GM19328 (cell line): Measurements from ENCODE around the gene PRDM16.

ENCODE experiments used
- ATAC-seq: cut with Tn5 transposase; IDR thresholded peaks from one replicate; pipeline ENCODE4 v1.9.1; 2021; ENCODE audit warnings: mild to moderate bottlenecking, moderate library complexity; ENCODE audit not compliant: unreplicated experiment

The PRDM16 gene

DNA sequence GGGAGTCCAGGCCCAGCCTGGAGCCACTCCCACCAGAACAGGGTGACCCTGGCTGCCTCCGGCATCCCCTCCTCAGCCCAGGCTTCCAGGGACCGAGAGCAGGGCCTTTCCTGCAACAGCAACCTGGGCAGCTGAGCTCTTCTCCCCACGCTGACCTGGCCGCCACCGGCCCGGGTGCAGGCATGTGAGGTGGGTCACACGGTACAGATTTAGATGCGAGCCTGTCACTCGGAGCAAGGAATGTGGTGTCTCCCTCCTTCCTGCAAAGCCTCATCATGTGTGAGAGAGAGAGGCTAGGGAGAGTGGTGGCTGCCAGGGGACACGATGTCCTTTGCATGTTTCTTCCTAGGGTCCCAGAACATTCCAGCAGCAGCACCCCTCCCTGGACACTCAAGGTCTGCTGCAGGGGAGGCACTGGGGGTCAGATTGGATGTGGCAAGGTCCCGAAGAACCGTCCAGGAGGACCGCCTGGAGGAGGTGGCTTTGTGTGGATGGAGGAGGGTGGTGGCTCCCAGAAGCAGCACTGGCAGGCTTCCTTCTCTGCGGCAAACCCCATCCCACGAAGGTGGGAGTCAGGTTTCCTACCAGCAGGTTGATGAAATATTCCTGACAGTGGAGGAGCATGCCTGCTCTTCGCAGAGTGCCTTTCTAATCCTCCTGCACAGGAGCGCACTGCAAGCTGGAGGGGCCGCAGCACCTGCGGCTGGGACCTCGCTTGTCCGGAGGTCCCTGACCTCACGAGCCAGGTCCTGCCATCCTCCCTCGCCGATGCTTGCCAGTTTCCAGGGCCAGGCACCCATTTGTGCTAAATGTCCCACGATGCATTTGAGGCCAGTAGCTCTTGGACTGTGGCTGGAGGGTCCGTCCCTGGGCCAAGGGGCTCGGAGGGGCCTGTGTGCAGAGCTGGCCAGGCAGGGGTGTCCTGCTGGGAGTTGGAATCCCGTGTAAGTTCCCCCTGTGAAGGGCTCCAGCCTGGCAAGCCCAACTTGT, 68.4 kb downstream of the PRDM16 start:
- ATAC-seq = no peak

DNA sequence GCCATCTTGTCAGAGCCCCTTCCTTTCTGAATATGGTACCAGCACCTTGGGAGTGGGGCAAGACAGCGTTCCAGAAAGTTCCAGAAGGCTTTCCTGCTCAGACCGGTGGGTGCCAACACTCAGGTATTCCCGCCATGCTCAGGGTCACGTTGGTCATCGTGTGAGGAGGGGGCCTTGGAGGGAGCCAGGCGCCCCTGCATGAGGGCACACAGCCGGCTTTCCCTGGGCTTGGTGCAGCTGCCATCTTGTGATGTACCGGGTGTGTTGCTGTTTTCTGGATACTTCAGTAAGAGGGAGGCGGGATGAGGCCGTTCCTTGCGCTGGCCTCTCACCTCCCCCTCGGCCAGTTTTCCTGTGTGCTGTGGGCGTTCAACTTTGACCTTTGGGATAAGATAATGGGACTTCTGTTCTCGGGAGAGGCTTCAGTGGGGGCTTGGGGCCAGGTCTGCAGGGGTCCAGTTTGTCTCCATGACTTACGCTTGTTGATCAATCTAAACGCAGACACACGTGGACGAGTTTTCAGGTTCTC, 69.7 kb downstream of the PRDM16 start:
- ATAC-seq = no peak

DNA sequence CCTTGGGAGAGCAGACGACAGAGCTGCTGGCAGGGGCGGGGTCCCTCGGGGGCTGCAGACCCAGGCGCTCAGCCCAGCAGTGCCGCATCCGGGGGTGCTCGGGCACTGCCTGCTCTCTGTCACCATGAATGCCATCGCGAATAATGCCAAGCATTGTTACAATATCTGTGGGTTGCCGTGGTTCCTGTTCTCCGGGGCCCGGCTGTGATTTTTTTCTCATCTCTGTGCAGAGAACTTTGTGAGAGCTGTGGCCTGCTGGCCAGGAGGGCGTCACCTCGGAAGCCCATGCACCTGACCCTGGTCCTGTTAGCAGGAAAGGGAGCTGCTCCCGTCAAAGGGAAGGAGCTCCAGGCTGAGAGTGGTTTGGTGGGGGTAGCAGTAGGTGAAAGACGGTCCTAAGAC, 70.4 kb downstream of the PRDM16 start:
- no peak for ATAC-seq

DNA sequence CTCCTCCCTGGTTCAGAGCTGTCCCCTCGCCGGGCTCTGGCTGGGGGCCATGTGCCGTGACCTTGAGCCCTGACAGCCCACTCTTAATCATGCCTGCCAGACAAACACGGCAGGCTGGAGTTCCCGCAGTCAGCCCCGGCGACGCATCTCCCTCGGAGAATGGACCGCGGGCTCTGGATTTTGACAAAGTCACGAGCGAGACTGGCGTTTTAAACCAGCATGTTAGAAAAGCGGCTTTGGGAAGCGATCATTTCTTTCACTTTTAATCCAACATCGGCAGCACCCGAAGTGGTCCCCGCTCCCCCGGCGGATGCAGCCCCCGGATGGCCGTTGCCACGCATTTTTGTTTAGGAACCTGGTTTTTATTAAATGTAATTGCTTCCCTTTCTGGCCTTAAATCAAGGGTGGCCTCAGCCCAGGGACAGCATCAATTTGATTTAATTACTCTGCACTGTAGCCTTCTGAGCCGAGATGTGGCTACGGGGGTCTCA, 70.9 kb downstream of the PRDM16 start:
- no peak for ATAC-seq

DNA sequence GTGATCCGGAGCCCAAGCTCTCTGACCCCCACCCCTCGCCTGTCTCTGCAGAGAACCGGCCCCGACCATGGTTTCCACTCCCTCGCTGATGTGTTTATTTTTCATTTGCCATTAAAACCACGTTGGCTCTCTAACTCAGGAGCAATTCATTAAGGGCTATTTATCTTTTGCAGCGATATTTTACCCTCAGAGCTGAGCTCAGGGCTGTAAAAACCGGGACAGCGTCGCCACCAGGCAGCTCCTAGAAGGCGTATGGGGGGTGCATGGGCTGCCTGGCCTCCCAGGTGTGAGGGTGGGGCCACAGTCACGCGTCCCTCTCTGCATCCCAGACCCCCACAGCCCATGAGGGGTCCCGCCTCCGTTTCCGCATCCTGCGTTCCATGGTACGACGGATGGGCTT, 71.4 kb downstream of the PRDM16 start:
- ATAC-seq = no peak

DNA sequence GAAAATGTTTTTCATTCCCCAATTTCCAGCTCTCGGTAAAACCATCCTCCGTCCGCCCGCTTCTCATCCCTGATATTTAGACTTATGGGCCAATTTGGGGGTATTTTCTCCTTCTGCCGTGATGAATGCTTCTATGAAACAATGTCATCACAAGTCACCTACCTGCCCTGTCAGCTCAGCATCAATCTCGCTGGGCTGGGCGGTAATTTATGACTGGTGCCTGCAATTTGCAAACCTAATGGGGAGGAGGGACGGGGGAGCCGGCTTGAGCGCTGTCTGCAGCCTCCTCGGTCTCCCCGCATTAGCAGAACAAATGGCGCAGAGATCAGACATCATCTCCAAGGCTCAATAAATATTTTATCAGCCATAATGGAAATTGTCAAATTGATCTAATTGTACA, 72.1 kb downstream of the PRDM16 start:
- no peak for ATAC-seq

DNA sequence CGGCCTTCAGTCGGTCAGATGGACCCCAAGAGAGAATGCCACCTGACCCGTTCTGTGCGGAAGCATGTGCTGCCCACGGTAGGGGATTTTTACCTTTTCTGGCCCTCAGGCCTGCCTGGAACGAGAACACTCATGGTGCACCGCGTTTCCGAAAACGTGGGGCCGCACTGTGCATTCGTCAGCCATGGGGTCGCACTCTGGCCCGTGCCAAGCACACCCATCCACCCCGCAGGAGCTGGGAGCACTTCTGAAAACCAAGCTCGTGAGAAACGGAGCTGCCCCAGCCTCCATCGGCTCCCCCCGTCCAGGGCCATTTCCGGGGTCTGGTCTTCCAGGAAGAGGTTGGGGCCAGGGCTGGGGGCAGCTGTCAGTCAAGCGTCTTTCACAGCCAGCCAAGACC, 72.8 kb downstream of the PRDM16 start:
- ATAC-seq = no peak

DNA sequence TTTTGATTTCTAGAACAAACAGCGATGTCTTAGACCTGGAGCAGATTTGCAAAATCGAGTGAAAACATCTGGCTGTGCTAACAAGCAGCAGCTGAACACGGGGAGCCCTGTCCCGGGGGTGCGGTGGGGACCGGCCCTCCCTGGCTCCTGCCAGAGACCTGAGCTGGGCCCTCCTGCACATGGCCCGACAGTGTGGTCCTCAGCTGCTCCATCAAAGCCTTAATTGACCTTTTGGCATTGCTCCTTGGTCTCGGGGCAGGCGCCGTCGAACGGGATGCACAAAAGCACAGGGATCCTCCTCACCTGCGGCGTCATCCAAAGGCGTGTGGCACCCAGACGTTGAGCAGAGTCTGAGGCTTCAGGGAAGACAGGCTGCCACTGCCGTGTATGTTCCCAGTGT, 73.2 kb downstream of the PRDM16 start:
- ATAC-seq = no peak

DNA sequence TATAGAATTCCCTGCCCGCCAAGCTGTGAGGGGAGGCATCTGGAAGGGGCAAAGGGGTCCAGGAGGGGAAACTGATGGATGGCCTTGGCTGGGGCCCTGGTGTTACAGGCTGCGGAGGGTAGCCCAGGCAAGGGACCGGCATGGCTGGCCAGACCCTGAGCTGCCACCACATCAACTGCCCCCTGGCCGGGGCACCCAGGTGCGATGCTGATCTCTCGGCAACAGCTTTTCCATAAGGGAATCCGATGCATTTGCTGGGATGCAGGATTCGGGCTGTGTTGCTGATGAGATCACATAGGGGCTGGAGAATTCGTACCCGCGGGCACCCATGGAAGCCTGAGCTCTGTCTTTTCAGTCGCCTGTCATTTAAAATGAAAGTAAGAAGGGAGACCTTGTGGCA, 73.7 kb downstream of the PRDM16 start:
- ATAC-seq = no peak

DNA sequence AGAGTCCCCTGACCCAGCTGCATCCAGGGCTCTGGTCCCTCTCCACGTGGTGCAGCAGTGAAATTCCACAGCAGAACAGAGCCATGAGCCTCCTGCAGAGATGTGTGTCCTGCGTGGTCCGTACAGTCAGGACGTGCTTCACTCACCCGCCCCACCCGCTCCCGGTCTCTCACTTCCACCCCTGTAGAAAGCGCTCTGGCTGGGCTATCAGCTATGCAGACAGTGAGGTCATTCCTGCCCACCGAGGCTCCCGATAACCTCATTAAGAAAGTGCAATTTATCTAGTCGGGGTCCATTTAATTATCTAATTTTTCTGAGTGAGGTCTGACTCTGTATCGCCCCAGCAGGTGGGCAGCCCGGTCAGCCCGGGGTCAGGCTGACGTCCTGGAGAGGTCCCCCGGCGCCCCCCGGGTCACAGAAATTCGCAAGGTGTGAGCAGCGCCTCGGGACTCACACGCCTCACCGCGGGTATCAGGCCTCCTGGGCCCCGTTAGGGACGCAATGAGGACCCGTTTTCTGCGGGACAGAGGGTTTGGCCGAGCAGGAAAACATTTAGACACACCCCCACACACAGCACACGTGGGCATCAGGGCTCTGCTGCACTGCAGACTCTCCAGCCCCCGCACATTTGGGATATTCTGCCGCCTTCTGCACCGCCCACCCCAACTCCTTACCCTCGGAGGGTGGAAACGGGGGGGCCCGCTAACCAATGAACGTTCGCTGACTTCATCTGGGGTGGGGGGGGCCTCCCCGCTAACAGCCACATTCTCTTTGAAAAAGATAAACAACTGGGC, 76.7 kb downstream of the PRDM16 start:
- no peak for ATAC-seq

DNA sequence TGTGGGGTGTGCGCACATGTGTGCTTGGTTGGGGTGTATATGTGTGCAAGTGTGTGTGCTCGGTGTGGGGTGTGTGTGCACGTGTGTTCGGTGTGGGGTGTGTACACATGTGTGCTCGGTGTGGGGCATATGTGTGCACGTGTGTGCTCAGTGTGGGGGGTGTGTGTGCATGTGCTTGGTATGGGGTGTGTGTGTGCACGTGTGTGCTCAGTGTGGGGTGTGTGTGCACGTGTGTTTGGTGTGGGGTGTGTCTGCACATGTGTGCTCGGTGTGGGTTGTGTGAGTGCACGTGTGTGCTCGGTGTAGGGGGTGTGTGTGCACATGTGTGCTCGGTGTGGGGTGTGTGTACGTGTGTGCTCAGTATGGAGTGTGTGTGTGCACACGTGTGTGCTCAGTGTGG, 77.5 kb downstream of the PRDM16 start:
- ATAC-seq = no peak

DNA sequence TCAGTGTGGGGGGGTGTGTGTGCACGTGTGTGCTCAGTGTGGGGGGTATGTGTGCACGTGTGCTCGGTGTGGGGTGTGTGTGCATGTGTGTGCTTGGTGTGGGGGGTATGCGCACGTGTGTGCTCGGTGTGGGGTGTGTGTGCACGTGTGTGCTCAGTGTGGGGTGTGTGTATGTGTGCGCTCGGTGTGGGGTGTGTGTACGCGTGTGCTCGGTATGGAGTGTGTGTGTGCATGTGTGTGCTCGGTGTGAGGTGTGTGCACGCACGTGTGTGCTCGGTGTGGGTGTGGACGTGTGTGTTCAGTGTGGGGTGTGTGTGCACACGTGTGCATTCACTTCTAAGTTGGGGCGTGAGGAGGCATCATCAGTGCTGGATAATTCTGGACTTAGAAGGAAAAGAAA, 77.9 kb downstream of the PRDM16 start:
- no peak for ATAC-seq

DNA sequence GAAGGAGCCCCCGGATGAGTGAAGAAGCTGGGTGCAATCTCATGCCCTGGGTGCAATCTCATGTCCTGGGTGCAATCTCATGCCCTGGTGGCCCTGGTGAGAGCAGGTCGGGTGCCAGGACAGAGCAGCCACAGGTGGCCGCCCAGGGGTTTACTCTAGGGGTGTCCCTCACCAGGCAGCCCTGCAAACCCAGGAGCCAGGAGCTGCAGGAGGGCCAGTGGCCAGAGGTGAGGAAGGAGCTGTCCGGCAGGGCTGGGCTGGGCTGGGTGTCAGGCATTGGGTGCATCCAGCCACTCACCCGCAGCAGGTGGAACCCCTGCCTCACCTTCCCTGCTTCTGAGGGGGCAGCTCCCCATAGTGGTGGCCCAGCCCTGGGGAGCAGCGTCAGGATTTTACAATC, 79.2 kb downstream of the PRDM16 start:
- no peak for ATAC-seq

DNA sequence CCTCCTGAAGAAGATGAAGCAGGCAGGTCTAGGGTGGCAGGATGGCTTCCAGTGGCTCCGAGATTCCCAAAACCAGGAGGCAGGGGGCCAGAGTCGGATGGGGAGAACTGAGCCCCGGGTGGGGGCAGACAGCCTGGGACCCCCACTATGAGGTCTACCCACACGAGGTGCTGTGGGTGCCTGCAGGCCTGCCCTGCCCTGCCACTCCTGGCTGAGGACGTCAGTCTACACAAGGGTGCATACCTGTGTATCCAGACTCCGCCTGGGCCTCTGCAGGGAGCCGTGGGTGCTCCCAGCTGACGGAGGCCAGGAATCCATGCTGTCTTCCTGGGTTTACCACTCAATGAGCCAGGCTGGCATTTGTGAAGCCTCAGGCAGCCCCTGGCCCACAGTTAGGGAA, 80.3 kb downstream of the PRDM16 start:
- no peak for ATAC-seq

DNA sequence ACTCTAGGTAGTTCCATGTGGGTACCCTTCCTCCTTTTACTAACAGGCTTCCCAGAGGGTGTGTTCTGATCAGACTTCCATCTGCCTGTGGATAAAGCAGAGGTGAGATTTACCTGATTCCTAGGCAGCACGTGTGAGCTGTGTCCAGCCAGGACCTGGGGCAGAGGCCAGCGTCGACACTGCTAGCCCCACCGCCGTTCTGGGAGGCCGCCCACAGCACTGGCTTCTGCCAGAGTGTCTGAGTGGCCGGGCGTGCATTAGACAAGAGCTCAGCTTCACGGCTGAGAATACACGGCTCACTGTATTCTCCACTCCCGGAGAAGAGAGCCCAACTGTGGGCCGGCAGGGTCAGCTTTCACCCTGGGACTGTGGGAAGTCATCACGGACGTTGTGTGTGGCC, 82.5 kb downstream of the PRDM16 start:
- ATAC-seq = no peak

DNA sequence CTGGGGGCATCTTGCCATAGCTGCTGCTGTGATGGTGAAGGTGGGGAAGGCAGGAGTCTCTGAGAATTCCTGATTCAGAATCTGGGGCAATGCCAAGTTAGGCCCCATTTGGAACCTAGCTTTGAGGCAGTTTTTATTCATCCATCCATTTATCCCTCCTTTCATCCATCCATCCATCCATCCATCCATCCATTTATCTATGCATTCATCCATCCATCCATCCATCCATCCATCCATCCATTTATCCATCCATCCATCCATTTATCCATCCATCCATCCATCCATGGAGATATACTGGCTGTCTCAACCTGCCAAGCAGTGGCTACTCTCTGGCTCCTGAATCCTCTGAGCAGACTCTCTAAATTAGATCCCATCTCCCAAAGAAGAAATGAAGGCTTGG, 83.1 kb downstream of the PRDM16 start:
- ATAC-seq = no peak

DNA sequence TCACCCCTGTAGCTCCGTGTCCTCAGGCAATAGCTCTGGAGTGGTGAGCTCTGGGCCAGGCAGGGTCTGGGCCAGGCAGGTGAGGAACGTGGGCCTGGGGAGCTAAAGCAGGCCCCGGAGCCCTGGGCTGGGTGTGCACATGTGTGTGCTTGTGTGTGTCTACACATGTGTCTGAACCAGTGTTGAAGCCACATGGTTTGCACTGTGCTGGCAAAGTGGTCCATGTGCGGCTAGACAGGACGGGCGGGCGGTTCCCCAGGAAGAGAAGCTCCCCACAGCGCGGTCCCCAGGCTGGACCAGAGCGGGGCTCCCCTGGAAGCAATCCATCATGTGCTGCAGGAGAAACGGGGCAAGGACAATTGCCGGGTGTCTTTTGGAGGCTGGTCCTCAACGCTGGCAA, 84.2 kb downstream of the PRDM16 start:
- no peak for ATAC-seq

DNA sequence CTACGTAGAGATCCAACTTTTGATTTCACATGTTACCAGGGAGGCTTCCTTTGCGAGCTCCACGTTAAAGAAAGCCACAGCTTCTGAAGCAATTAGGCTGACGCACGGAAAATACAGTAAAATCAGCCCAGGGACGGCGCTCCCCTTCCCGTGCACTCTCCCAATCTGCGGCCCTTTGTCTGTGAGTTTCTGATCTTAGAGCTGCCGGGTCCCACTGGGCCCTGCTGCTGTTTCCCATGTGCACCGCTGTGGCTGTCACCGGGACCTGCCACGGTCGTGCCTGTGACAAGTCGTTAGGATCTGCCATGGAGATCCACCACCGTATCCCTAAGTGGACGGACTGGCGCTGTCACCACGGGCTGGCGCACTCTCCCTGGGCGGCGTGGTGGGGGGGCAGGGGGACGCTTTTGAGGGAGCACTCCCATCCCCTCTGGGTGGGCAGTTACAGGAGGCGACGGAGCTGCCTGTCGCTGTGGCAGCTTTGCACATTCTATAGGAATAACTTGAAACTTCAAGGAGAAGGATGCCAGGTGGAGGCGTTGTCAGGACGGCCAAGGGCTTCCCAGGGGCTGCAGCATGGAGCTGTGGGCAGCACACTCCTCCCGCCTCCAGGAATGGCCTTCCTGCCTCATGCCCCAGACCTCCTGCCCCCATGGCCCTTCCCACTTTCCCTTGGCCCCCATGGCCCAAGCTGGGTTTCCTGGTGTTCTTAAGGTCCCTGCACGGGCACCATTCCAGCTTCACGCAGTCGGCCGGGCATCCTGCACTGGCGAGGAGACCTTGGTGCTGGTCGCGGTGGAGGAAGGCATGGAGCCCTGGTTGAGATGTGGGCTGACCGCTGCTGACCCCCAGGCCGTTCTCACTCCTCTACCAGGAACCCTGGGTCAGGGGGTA, 85.1 kb downstream of the PRDM16 start:
- no peak for ATAC-seq

DNA sequence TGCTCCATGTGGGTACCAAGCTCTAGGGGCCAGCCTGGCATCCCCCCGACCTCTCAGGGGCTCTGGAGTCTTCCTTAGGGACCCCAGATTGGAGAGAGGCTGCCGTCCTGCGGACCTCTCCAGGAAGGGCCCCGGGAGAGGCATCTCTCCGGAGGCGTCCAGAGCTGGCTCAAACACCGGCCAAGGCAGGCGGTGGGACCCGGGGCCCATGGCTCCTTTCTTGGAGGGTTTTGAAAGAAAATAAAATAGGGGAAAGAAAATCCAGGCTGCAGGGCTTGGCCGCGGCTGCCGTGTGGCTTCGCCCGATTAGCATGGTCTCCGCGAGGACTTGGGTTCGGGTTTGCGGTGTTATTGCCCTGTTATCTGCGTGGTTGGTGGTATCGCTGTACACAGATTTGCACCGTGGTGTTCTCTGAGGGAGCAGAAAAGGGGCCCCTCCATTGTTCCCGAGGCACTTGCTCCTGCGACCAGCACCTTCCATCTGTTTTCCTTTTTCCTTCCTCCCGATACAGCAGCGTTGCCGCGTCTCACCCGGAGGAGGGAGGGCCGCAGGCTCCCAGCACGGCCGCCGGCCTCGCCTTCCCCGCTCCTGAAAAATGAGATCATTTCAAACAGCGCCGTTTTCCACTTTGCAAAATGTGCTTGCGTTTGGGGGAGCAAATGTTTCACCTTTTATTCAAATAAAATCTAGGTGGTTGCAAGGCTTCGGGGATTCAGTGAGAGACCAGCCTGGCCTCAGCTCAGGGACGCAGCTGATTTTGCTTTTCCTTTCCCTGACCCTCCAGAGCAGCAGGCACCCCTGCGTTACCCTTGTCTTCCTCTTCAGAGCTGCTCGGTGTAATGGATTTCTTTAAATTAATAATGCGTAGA, 86.3 kb downstream of the PRDM16 start:
- ATAC-seq = no peak

DNA sequence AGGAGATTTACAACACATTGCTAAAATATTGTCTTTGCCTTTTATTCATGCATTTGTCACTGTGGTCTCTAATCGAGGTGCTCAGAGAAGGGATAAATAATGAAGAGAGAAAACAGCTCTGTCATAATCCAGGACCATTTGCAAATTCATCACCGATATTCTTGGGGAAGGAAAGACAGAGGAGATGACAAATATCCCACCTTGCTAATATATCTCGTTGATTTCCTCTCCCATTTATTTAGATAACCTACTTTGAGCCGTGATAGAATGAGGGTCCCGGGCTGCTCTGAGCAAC, 86.9 kb downstream of the PRDM16 start:
- no peak for ATAC-seq
